GM06990 (cell line): ENCODE data around the gene TRMT61A.

Experiments
- DNase-seq: peaks from one replicate; pipeline ENCODE4 v3.0.0-alpha.2; 2011; ENCODE audit not compliant: insufficient read length; ENCODE audit errors: extremely low read depth
- H3K27me3 ChIP-seq: replicated peaks from 2 replicates; pipeline ENCODE4 v1.6.0; 2011; ENCODE audit warnings: low read length; ENCODE audit not compliant: control insufficient read depth, insufficient read depth
- H3K36me3 ChIP-seq: 2 replicates; pipeline ENCODE4 v1.5.1; 2011; ENCODE audit warnings: low read length; ENCODE audit not compliant: control insufficient read depth, insufficient read depth
- H3K4me3 ChIP-seq: replicated peaks from 2 replicates; pipeline ENCODE4 v1.5.1; 2011; ENCODE audit warnings: low read depth, mild to moderate bottlenecking, control low read depth, low read length
- TF ChIP-seq, protein P1 (sequence below): IDR thresholded peaks from 2 replicates; pipeline ENCODE4 v1.5.1; 2011; ENCODE audit warnings: low read length, control low read depth, mild to moderate bottlenecking, inconsistent platforms; ENCODE audit not compliant: insufficient read depth, poor library complexity, severe bottlenecking

Gene TRMT61A

GRCh38 chr14:103545915-103546651 is 17.1 kb downstream of the TRMT61A start:
- no peaks in the 10 kb centered on the region for H3K36me3 ChIP-seq
- no peaks in the 10 kb centered on the region for H3K27me3 ChIP-seq
- TF ChIP-seq, protein P1, sequence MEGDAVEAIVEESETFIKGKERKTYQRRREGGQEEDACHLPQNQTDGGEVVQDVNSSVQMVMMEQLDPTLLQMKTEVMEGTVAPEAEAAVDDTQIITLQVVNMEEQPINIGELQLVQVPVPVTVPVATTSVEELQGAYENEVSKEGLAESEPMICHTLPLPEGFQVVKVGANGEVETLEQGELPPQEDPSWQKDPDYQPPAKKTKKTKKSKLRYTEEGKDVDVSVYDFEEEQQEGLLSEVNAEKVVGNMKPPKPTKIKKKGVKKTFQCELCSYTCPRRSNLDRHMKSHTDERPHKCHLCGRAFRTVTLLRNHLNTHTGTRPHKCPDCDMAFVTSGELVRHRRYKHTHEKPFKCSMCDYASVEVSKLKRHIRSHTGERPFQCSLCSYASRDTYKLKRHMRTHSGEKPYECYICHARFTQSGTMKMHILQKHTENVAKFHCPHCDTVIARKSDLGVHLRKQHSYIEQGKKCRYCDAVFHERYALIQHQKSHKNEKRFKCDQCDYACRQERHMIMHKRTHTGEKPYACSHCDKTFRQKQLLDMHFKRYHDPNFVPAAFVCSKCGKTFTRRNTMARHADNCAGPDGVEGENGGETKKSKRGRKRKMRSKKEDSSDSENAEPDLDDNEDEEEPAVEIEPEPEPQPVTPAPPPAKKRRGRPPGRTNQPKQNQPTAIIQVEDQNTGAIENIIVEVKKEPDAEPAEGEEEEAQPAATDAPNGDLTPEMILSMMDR = no peak
- H3K4me3 ChIP-seq = no peak overlapping the region
- DNase-seq = no peak

DNA sequence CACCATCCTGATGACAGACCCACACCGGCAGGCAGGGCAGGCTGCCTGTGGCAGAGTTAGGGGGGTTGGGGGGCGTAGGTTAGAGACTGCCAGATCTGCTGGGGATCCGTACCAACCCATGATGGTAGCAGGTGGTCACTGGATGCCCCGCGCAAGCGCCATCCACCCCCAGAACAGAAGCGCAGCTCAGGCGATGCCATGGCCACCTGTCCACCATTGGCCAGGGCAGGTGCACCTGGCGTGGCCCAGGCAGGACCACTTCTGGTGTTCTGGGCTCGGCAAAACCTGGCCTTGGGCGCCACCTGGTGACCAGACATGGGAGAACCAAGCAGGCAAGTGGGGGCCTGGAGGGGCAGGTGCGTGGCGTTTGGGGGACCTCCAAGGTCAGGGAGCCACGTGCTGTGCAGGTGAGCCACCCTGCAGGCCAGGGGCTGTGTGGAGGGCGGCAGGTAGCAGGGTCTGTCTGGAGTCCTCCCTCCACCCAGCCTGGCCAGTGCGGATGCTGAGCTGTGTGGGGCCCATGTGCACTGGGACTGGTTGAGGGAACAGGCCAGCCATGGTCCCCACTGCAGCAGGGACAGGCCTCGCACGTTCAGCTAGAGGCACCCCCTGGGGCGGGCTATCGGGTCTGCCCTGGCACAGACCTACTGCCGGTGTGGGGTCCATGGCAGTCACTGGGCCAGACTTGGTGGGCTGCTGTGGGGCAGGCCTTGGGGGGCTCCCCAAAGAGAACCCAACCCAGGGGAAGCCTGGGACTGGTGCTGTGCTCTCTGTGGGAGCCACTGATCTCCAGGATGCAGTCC is 17.9 kb downstream of the TRMT61A start:
- Histone ChIP-seq H3K27me3 (no peaks in the 10 kb centered on the region), H3K4me3 (no peak overlapping the region), H3K36me3 (no peaks in the 10 kb centered on the region)
- TF ChIP-seq, protein P1 = peak; percentile 88
- peak; percentile 67 for DNase-seq

DNA sequence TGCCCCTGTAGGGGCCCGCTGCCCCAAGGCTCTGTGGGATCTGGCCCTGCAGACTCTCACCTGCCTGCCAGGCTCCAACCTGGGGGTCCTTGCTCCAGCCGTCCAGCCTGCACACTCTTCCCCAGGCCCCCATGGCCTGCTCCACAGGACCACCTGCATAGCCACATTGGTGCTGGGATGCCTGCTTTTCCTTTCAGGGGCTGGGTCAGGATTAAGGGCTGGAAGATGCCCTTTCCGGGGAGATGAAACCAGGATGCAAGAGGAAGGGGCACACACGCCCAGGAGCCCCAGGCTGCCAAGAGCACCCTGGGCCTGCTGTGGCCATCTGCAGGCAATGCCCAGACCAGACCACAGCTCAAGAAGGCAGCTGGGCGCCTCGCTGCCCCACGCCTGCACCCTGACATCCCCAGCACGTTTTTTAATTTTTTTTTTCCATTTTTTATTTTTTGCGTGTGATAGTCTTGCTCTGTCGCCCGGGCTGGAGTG is 18.5 kb downstream of the TRMT61A start:
- no peak overlapping the region for H3K4me3 ChIP-seq
- no peak for DNase-seq
- H3K27me3 ChIP-seq = no peaks in the 10 kb centered on the region
- TF ChIP-seq, protein P1 = no peak
- no peaks in the 10 kb centered on the region for H3K36me3 ChIP-seq

GRCh38 chr14:103547941-103548462 is 19.0 kb downstream of the TRMT61A start:
- TF ChIP-seq, protein P1 = no peak
- no peak for DNase-seq
- Histone ChIP-seq H3K36me3 (no peaks in the 10 kb centered on the region), H3K4me3 (no peak overlapping the region), H3K27me3 (no peaks in the 10 kb centered on the region)

DNA sequence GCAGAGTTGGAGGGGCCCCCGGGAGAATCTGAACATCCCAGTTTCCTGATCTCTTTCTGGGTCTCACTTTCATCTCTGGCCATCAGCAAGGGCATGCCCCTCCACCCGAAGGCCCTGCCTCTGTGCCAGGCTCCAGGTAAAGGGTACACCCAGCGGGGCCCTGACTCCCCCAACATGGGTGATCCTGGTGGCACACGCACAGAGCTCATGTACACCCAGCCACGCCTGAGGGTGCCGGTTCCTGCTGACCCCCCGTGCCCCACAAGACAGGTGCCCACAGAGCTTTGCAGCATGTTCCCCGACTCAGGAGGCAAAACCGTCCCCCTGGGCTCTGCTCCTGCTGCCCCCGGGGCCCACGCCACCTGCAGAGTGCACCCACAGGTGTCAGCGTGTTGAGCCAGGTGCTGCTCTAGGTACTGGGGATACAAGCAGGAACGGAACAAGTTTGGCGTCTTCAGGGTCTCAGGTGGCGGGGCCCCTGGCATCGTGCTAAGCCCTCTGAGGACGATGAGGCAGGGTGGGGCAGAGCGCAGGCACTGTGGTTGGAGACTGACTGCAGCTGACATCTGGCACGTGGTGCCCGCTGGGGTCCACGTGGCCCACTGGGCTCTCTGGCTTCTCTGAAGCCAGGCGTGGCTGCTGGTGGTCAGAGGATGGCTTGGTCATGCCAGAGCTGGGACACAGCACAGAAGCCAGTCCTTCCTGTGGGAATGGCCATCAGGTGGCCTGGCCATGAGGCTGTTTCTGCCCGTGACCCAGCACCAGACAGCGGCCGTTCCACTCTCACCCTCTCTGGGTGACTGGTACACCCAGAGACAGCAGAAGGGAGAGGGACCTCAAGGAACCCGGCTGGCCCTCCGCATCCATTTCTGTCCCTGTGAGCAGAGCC is 19.7 kb downstream of the TRMT61A start:
- TF ChIP-seq, protein P1 = no peak
- no peaks in the 10 kb centered on the region for H3K27me3 ChIP-seq
- no peaks in the 10 kb centered on the region for H3K36me3 ChIP-seq
- H3K4me3 ChIP-seq = no peak overlapping the region
- DNase-seq = no peak
